DLD1 (cell line): ENCODE measurements around the gene CDCA7.
"Not testable (repeated sequence)": the region's sequence is repeated elsewhere in the genome, so short reads cannot be mapped to it uniquely, and the experiment has no call there.

Source experiments
- in situ Hi-C: cut with HindIII; loops from 2 replicates; pipeline ENCODE4 v1.10.0; 2017; ENCODE audit warnings: low sequenced_read_pairs

The CDCA7 gene

DNA sequence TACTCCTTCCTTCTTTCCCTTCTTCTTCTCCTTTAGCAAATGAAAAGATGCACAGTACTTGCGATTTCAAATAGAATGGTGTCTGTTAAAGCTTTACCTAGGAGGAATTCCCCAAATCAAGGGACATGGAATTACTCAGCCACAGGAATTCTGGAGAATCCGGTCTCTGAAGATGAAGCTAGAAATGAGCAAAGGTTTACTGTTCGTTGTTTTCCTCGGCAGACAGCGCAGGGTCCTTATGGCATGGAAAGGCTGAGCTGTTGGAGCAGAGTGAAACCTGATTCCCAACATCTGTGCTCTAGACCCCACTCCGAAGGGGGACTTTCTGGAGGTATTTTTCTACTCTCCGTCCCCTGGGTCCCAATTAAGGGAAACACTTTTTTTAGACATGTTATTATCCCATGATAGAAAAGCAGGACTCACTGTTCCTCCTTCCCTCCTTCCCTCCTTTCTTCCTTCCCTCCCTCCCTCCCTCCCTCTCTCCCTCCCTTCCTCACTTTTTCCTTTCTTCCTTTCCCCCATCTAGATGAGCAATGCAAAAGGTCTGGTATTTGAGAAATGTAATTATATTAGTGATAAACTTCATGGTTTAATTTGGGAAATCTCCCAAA, 47.1 kb downstream of the CDCA7 start:
- in situ Hi-C loops, result no loop called here

DNA sequence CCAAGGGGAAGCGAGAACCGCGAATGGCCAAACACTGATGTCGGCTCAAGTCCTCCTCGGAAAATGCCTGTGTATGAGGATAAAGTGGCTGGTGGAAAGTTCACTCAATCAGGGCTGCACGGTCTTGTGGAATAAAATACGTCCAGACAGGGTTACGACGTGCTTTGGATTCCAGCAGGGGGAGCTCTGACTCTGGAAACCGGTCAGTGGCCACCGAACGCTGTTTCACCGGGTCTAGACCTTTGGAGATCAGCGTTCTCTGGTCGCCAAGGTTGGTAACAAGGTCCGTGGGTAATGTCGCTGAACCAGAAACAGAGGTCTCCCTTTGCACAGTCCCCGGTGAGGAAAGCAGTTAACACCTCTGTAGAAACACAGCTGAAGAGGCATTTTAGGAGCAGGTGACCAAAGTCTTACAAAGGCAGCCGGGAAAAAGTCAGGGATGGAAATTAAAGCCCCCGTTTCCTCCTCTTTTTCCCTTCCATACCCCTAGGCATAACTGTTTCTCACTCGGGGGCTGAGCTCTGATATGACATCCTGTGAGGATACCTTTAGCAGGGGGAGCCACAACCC, 47.8 kb downstream of the CDCA7 start:
- in situ Hi-C loops, result no loop called here

DNA sequence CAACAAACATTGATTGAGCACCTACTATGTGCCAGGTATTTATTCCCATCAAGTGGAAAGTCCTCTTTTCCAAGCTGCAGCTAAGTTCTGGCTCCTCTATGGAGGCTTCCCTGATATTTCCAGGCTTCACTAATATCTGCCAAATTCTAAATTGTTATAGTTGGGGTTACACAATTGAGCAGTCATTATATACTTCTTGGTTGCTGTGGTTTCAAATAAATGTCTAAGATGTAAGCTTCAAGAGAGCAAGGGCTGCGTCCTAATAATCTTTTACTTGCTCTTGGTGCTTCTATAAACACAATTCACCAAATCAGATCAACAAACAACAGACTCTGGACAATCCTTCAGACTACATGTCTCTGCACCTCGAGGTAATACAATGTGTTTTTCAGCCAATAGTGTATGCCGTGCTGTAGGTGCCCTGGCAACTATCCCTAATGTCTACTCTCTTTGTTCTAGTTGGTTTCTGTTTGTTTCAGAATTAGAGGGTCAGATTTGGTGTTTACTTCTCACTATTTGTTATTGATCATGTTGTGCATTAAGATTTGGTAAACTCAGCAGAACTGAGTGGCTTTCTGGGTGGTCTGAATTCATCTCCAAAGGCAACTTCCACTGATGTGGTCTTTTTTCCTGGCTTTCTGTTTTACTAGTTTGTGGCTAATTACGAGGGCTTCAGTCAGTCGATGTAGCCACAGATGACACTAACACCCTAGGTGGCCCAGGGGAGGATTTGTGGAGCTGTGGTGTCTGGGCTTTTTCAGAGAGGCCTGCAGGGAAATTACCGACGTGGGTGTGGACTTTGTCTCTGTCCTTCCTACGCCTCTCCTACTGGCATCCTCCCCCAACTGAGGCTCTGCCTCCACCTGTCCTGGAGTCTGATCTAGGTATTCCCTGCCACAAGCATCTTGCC, 50.4 kb downstream of the CDCA7 start:
- in situ Hi-C loops, result no loop called here

DNA sequence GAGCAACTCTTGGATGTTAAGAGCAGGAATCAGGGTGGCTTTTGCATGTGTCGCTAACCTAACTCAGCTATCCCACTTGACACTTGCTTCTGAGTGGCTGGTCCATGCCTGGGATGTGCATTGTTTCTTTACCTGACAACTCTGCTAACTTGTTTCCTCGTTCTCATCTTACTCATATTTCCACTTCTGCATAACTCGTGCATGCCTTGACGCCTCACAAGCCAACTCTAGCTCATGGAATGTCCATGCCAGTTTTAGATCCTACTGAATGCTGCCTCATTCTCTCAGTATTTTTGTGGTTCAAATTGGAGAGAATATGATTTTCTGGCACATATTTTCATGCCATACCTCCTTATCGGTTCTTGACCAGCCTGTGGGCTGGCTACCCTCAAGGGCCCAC, 52.5 kb downstream of the CDCA7 start:
- in situ Hi-C loops, result no loop called here

DNA sequence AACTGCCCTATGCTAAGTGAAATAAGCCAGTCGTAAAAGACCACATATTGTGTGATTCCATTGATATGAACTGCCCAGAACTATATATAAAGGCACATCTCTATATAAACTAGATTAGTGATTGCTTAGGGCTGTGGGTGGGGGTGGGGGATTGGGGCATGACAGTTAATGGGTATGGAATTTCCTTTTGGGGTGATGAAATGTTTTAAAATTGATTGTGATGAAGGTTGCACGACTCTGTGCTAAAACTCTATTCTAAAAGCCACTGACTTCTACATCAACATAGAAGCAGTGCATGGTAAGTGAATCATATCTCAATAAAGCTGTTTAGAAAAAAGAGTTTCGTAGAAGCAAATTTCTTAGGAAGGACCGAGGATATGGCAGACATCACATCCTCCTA, 53.0 kb downstream of the CDCA7 start:
- in situ Hi-C loops, result no loop called here

DNA sequence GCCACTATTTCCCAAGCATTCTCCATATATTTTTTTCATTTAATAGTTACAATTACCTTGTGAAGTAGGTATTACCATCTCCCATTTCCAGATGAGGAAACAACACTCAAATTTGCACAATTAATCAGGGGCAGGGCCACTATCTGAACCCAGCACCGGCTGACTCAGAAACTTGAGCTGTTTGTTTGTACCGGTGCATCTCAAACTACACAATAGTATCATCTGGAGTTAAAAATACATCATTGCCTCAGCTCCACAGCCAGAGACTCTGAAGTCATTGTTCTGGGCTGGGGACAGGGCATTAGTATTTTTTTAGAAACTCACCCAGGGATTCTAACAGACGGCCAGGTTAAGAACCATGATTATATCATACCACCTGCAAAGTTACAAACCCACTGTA, 55.9 kb downstream of the CDCA7 start:
- in situ Hi-C loops, result no loop called here

DNA sequence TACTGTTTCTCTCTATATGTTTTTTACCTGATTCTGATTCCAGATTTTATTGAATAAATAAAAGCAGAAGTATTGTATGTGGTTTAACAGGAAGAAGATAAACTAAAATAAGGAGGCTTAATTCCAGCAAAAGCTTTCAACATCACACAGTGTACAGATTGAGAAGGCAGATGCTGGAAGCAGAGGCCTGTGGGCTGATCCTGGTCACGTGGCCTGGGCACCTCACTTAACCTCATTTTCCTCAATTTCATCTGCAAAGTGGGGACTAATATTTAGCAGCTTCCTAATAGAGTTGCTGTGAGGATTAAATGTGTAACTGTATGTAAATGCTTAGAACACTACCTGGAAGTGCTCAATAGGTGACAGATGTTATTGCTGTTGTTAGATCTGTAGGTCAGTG, 58.0 kb downstream of the CDCA7 start:
- in situ Hi-C loops, result no loop called here

DNA sequence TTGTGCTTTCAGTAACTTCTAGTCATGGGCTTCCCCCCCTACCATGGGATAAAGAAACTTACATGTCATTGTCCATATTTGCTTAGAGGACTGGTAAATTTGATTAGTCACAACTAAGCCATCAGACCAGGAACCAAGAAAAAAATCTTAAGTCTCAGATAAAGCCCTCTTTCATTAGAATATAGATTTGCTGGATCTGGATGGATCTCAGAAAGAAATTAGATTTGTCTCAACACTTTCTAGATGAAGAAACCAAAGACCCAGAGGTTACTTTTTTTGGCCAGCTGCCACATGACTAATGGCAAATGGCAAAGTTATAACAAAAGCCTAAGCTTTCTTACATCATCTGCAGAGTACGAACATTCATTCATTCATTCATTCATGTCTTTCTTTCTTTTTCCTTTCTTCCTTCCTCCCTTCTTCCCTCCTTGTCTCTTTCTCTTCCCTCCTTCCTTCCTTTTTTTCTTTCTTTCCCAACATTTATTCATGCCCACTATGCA, 60.2 kb downstream of the CDCA7 start:
- in situ Hi-C loops, result no loop called here

DNA sequence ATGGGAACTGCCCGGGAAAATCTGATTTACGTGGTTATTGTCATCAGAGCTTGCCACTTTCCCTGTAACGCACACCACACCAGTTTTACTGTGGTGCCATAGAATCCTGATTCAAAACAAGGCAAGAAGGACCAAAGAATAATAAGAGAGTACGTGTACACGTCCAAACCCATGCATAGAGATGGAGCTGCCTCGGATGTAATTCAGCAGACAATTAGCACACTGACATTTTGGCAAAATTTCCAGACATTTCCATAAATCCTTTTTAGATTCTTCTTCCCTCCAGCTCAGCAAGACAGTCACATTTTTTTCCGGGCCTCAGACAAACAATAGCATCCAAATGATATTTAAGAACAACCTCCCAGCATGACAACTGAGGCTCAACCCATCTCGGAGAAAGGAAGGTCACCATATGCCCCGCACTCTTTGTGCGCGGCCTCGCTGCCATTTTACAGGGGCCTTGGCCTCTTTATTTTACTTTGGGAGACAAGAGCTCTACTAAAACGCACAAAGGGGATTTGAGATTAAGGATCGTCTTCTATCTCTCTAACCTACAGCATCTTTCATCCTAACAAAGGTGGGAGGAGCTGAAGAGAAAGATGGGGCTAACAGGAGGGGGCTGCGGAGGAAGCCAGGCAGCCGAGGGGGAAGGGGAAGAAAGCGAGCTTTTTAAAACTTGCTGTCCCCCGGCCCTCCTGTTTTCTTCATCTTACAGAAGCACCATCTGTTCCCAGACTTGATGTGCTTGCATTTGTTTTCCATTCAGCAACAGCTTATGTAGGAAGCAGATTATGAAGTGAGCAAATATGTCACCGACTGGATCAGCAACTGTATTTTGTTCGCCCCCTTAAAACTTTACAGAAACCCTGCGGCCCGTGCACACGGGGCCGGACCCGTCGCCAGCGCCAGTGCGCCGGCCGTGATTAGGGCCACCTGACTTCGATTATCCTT, 61.0 kb downstream of the CDCA7 start:
- in situ Hi-C loops, result no loop called here

DNA sequence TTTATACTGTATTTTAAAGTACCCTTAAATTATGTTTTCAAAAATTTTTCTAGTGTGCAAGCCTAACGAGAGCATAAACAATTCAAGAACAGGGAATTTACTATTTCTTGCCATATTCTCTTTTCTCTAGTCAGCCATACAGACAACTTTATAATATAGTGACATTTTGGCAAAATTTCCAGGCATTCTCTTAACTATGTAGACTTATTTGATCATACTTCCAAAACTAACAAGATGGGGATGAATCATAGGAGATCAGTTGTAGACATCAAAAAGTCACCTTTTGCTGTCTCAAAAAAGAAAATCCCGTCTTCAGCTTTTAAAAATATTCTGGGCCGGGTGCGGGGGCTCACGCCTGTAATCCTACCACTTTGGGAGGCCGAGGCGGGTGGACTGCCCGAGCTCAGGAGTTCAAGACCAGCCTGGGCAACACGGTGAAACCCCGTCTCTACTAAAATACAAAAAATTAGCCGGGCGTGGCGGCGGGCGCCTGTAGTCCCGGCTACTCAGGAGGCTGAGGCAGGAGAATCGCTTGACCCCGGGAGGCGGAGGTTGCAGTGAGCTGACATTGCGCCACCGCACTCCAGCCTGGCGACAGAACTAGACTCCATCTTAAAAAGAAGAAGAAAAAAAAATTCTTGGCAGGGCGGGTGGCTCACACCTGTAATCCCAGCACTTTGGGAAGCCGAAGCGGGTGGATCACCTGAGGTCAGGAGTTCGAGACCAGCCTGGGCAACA, 61.9 kb downstream of the CDCA7 start:
- in situ Hi-C loops, result not testable (repeated sequence)

DNA sequence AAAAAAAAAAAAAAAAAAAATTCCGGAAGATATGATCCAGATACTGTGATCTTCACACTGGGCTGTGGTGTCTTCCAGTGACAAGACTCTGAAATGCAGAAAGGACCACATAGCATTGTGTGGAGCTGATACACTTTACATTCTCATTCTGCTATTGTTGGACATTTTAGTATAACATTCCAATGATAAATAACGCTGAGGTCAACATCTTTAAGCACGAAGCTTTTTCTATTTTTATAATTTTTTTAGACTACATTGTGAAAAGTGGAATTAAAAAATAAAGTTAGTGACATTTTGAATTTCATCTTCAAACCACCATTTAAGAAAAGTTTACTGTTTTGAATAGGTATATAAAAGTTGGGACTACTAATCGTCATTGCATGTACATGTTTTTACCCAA, 62.7 kb downstream of the CDCA7 start:
- in situ Hi-C loops, result no loop called here

DNA sequence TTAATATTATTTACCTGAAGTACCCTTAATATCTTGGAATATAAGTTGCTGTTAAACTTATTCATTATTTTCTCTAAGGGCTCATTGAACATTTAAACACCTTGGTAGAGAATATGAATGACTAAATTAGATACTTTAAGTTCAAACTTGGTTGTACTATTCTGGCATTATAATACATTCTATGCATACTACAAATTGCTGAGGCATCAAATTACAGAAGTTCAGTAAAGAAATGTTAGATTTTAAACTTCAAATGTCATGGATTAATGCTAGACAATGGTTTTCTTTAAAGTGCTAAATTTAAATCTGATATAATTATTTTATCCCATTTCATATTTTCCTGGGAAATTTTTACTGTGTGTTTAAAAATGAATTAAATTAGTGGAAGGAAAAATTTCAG, 63.1 kb downstream of the CDCA7 start:
- in situ Hi-C loops, result no loop called here
